SK-N-MC (cell line): ENCODE results near the gene C12orf57.

Experiments used
- EZH2 ChIP-seq: fragments of 200-600 bp; sonication (generic); IDR thresholded peaks from one replicate; pipeline ENCODE4 v1.6.1; 2017; ENCODE audit warnings: antibody characterized with exemption
- FOXP2 ChIP-seq: optimal IDR thresholded peaks from 2 replicates; pipeline ENCODE3; 2011; ENCODE audit warnings: mild to moderate bottlenecking, moderate library complexity; ENCODE audit not compliant: insufficient read depth; ENCODE audit errors: extremely low read length, control extremely low read depth
- POLR2AphosphoS5 ChIP-seq: IDR thresholded peaks from 2 replicates; pipeline ENCODE4 v1.6.1; 2012; ENCODE audit warnings: mild to moderate bottlenecking, low read depth, low read length, borderline replicate concordance

- TF ChIP-seq EZH2 (no peak), POLR2AphosphoS5 (no peak; the same call in 1 of the 2 replicates), FOXP2 (peak; percentile 43)
Observed at GRCh38 chr12:6961695-6962284, 18.0 kb downstream of the C12orf57 start.
